MG63 (cell line): Measurements from ENCODE around the gene LIMK2. TPM values are rescaled to one million over a fixed set of nuclear protein-coding genes. Genes with fewer than 3 reads are reported as not detected.
"Not testable (repeated sequence)": the region's sequence is repeated elsewhere in the genome, so short reads cannot be mapped to it uniquely, and the experiment has no call there.

ENCODE experiments used
- DNase-seq: peaks from one replicate; pipeline ENCODE4 v3.0.0-alpha.2; 2020
- H3K27me3 ChIP-seq: fragments of 250-450 bp; sonication (Bioruptor Pico); 2 replicates; pipeline ENCODE4 v1.5.1; 2020; ENCODE audit warnings: mild to moderate bottlenecking, moderate library complexity
- H3K36me3 ChIP-seq: fragments of 250-450 bp; sonication (Bioruptor Pico); 2 replicates; pipeline ENCODE4 v1.5.1; 2020; ENCODE audit warnings: mild to moderate bottlenecking, moderate library complexity
- H3K4me3 ChIP-seq: fragments of 250-450 bp; sonication (Bioruptor Pico); 2 replicates; pipeline ENCODE4 v1.5.1; 2020; ENCODE audit warnings: mild to moderate bottlenecking, moderate library complexity
- H3K9me3 ChIP-seq: fragments of 250-450 bp; sonication (Bioruptor Pico); 2 replicates; pipeline ENCODE4 v1.5.1; 2020; ENCODE audit warnings: mild to moderate bottlenecking, moderate library complexity
- total RNA-seq: library from RNA; depleted of rRNA; stranded (reverse); fragments of >200 nt; shearing (Covaris generic); gene quantifications from 2 replicates; pipeline ENCODE4 v1.2.3, GENCODE V29; 2014; ENCODE audit warnings: low replicate concordance

LIMK2 gene
- total RNA-seq, 1 experiment from 2014 or later, result 7.9 TPM

DNA sequence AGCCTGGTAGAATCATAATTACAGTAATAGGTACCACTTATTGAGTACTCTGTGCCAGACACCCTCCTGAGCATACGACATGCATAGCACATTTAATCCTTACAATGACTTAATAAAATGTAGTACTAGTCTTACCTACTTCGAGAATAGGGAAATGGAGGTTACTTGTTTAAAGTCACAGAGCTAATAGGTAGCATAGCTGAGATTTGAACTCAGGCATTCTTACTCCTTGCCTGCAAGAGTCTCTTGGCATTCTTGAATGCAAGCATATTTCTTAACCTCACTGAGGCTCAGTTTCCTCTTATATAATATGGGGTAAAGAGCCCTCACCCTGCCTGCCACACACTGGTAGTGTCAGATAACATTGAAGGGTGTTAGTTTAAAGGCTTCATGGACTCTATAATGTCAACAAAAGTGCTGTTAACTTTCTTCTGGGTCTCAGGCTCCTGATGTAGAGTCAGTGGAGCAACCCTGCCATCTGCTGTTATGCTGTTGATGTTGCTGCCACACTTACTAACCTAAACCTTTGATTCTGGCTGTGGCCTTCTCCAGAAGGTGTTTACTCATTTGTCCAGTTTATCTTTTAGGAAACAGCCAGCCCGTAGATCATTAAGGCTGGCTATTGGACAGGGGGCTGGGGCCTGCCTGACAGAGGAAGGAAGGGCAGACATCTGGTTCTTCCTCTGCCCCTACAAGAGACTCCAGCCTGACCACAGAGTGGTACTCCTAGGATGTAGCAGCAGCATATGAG lies 18.9 kb downstream of the LIMK2 start:
- Histone ChIP-seq H3K27me3 (no peaks in the 10 kb centered on the region), H3K36me3 (peaks cover 2% of the 10 kb centered on the region; the same call in 1 of the 2 replicates)
- no peak for DNase-seq

GRCh38 chr22:31233001-31233400 lies 20.9 kb downstream of the LIMK2 start:
- Histone ChIP-seq H3K36me3 (peaks cover 2% of the 10 kb centered on the region; the same call in 1 of the 2 replicates), H3K4me3 (no peak overlapping the region), H3K27me3 (no peaks in the 10 kb centered on the region), H3K9me3 (no peaks in the 10 kb centered on the region)
- DNase-seq, result no peak

More for the DNA sequence above, 18.9 kb downstream of the LIMK2 start:
- no peaks in the 10 kb centered on the region for H3K9me3 ChIP-seq
- H3K4me3 ChIP-seq, result no peak overlapping the region

GRCh38 chr22:31235081-31235480 lies 23.0 kb downstream of the LIMK2 start:
- Histone ChIP-seq H3K36me3 (peaks cover 2% of the 10 kb centered on the region; the same call in 1 of the 2 replicates), H3K9me3 (no peaks in the 10 kb centered on the region), H3K27me3 (no peaks in the 10 kb centered on the region), H3K4me3 (no peak overlapping the region)
- DNase-seq, result no peak

DNA sequence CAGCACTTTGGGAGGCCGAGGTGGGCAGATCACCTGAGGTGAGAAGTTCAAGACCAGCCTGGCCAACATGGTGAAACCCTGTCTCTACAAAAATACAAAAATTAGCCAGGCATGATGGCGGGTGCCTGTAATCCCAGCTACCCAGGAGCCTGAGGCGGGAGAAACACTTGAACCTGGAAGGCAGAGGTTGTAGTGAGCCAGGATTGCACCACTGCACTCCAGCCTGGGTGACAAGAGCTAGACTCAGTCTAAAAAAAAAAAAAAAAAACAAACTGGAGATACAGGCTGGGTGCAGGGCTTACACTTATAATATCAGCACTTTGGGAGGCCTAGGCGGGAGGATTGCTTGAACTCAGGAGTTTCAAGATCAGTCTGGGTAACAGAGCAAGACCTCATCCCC lies 23.9 kb downstream of the LIMK2 start:
- not testable (repeated sequence) for H3K9me3 ChIP-seq, H3K27me3 ChIP-seq, H3K4me3 ChIP-seq, H3K36me3 ChIP-seq, DNase-seq

GRCh38 chr22:31238057-31238456 lies 26.0 kb downstream of the LIMK2 start:
- no peaks in the 10 kb centered on the region for H3K27me3 ChIP-seq
- peaks cover 2% of the 10 kb centered on the region; the same call in 1 of the 2 replicates for H3K36me3 ChIP-seq
- DNase-seq, result no peak
- H3K9me3 ChIP-seq, result no peaks in the 10 kb centered on the region
- no peak overlapping the region for H3K4me3 ChIP-seq

DNA sequence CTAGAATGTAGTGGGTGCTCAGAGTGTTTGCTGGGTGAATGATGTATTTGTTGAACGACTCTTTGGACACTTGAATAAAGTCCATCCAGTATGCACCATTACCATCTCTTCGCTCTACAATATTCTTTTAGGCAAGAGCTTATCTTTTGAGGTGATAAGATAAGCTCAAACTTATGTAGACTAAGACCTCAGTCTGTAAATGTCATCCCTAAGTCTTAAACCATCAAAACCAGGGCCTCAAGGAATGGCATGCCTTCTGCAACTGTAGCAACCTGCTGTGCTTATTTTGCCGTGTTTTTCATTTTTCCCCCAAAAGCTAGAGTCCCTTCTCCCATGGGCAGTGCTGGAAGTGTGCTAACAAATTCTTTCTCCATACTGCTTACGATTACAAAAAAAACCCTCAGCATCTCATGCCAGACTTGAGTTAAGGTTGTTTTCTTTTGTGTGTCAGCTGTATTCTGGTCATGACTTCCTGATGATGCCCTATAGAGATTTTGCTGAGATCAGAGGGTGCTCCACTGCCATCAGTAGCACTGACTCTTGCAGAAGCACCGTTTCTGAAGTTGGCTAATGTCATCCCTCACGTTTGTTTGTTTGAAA lies 27.8 kb downstream of the LIMK2 start:
- Histone ChIP-seq H3K36me3 (peaks cover 3% of the 10 kb centered on the region; the same call in 1 of the 2 replicates), H3K9me3 (no peaks in the 10 kb centered on the region), H3K4me3 (no peak overlapping the region), H3K27me3 (no peaks in the 10 kb centered on the region)
- no peak for DNase-seq

DNA sequence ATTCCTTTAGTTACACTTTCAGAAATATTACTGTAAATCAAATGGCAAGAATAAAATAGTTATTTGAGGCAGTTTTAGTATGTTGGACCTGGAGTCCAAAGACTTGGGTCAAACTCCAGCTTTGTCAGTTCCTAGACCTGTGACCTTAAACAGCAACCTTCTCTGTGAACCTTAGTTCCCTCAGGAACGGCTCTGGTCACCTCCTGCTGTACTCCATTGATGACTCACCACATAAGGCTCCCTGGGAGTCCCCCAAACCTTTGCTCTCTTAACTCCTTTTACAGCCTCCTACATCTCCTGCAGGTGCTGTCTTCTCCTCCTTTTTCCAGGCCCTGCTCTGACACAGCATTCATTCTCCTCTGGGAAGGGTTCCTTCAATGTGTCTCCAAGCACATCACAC lies 29.1 kb downstream of the LIMK2 start:
- no peak for DNase-seq
- H3K36me3 ChIP-seq, result peaks cover 3% of the 10 kb centered on the region; the same call in 1 of the 2 replicates
- H3K27me3 ChIP-seq, result no peaks in the 10 kb centered on the region
- H3K4me3 ChIP-seq, result no peak overlapping the region
- H3K9me3 ChIP-seq, result no peaks in the 10 kb centered on the region

DNA sequence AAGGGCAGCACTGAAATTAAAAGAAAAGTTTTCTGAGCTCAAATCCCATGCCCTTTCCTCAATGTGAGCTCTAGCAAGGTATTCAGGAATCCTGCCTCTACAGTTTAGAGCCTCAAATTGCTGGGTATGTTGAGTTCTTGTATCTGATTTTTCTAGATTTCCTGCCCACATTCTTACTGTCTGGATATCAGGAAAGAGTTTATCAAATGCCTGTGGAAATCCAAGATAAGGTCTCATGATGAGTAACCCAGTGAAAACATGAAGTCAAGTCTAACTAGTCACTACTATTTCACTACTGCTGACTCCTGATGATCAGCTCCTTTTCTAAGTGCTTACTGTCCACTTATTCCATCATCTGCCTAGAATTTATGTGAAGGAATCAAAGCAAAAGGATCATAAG lies 29.8 kb downstream of the LIMK2 start:
- H3K4me3 ChIP-seq, result no peak overlapping the region
- peaks cover 3% of the 10 kb centered on the region; the same call in 1 of the 2 replicates for H3K36me3 ChIP-seq
- no peaks in the 10 kb centered on the region for H3K9me3 ChIP-seq
- H3K27me3 ChIP-seq, result no peaks in the 10 kb centered on the region
- DNase-seq, result no peak

GRCh38 chr22:31243339-31244045 lies 31.4 kb downstream of the LIMK2 start:
- no peak for DNase-seq
- Histone ChIP-seq H3K36me3 (peaks cover 3% of the 10 kb centered on the region; the same call in 1 of the 2 replicates), H3K4me3 (no peak overlapping the region), H3K9me3 (no peaks in the 10 kb centered on the region), H3K27me3 (no peaks in the 10 kb centered on the region)

DNA sequence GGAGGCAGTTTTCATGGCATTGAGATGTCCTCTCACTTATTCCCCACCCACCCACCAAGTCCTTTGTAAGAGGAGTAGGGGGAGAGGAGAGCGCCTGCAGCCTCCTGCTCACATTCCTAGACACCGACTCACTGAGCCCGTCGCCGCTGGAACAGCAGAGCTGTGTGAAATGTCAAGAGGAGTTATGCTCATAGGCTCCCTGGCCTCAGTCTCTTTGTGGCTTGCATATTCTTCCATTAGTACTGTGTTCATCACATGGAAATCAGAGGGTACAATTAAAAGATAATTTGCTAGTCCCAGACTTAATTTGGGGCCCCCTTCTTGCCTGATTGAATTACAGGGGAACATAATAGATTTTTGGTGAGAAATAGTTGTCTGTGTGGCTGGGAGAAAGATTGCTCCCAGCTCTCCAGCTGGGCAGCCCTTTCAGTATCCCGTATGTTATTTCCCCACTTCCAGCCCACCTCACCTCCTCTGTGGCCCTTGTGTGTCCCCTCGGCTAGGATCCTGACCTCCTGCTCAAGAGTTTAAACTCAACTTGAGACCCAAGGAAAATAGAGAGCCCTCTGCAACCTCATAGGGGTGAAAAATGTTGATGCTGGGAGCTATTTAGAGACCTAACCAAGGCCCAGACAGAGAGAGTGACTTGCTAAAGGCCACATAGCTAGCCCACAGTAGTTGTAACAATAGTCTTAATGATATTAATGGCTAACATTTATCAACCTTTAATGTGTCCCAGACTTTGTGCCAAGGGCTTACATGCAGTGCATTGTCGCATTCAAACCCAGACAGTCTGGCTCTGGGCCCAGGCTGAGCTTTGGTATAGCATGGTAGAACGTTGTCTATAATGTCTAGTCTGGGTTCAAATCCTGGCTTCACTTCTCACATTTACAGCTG lies 32.2 kb downstream of the LIMK2 start:
- Histone ChIP-seq H3K4me3 (no peak overlapping the region), H3K27me3 (no peaks in the 10 kb centered on the region), H3K36me3 (peaks cover 3% of the 10 kb centered on the region; the same call in 1 of the 2 replicates), H3K9me3 (no peaks in the 10 kb centered on the region)
- DNase-seq, result peak; percentile 74

GRCh38 chr22:31244943-31245451 lies 32.9 kb downstream of the LIMK2 start:
- DNase-seq, result no peak
- peaks cover 3% of the 10 kb centered on the region; the same call in 1 of the 2 replicates for H3K36me3 ChIP-seq
- no peaks in the 10 kb centered on the region for H3K9me3 ChIP-seq
- H3K27me3 ChIP-seq, result no peaks in the 10 kb centered on the region
- no peak overlapping the region for H3K4me3 ChIP-seq

DNA sequence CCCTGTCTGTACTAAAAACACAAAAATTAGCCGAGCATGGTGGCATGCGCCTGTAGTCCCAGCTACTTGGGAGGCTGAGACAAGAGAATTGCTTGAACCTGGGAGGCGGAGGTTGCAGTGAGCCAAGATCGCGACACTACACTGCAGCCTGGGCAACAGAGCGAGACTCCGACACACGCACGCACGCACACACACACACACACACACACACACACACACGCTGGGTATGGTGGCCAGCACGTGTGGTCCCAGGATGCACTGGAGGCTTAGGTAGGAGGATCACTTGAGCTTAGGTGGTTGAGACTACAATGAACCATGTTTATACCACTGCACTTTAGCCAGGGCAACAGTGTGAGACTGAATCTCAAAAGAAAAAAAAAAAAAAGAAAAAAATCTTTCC lies 33.9 kb downstream of the LIMK2 start:
- H3K36me3 ChIP-seq, H3K4me3 ChIP-seq, DNase-seq, H3K27me3 ChIP-seq, H3K9me3 ChIP-seq: not testable (repeated sequence)

DNA sequence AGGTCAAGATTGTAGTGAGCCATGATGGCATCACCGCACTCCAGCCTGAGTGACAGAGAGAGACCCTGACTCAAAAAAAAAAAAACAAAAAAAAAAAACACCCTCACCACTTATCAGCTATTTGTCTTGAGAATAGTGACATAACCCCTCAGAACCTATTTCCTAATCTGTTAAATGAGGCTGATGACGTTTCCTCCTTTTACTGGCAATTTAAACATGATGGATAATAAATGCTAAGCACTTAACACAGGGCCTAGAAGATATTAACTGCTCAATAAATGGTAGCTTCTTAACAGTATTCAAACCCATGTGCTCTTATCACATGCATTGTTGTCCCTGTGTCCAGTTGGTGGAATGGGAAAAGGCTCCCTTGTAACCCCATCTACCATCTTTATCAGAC lies 34.6 kb downstream of the LIMK2 start:
- no peaks in the 10 kb centered on the region for H3K27me3 ChIP-seq
- no peaks in the 10 kb centered on the region for H3K9me3 ChIP-seq
- H3K36me3 ChIP-seq, result peaks cover 3% of the 10 kb centered on the region; the same call in 1 of the 2 replicates
- H3K4me3 ChIP-seq, result no peak overlapping the region
- DNase-seq, result no peak

GRCh38 chr22:31247726-31248125 lies 35.6 kb downstream of the LIMK2 start:
- H3K9me3 ChIP-seq, result no peaks in the 10 kb centered on the region
- no peaks in the 10 kb centered on the region for H3K27me3 ChIP-seq
- H3K4me3 ChIP-seq, result no peak overlapping the region
- H3K36me3 ChIP-seq, result peaks cover 3% of the 10 kb centered on the region; the same call in 1 of the 2 replicates
- DNase-seq, result no peak

DNA sequence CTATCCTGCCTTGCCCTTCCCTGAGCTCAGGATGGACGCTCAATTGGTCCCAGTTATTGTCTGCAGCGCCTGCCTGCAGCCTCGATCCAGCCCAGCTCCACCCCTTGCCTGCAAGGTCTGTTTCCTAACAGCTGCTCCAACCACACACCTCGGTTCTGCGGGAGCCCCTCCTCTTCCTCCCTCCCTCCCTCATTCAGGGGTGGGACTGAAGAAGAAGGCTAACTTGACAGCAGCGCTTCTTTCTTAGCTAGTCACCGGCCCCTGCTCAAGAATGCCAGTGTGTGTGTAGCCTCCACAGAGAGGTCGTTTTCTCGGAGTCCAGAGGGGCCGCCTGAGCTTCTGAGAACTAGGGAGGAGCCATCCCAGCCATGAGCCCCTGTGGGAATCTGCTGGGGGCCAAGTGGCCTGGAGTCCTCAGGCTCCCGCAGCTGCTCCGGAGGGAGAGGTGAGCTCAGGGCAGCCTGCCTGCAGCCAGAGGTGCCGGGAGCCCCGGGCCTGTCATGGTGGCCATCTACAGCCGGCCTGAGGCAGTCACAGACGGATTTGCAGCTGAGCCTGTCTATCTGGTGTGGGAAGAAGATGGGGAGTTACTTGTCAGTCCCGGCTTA lies 36.1 kb downstream of the LIMK2 start:
- peaks cover 2% of the 10 kb centered on the region; the same call in 1 of the 2 replicates for H3K36me3 ChIP-seq
- H3K9me3 ChIP-seq, result no peaks in the 10 kb centered on the region
- DNase-seq, result no peak
- no peak overlapping the region for H3K4me3 ChIP-seq
- no peaks in the 10 kb centered on the region for H3K27me3 ChIP-seq
